ENCODE measurements around the gene CARTPT.

CARTPT gene

GRCh38 chr5:71738662-71739361 lies 19.7 kb downstream of the CARTPT start:
- peak; percentile 39 for DNase-seq

GRCh38 chr5:71740015-71740753 lies 21.1 kb downstream of the CARTPT start:
- DNase-seq, result peak; percentile 64

- DNase-seq, result no peak
Observed at GRCh38 chr5:71743155-71743554, 24.1 kb downstream of the CARTPT start.

DNA sequence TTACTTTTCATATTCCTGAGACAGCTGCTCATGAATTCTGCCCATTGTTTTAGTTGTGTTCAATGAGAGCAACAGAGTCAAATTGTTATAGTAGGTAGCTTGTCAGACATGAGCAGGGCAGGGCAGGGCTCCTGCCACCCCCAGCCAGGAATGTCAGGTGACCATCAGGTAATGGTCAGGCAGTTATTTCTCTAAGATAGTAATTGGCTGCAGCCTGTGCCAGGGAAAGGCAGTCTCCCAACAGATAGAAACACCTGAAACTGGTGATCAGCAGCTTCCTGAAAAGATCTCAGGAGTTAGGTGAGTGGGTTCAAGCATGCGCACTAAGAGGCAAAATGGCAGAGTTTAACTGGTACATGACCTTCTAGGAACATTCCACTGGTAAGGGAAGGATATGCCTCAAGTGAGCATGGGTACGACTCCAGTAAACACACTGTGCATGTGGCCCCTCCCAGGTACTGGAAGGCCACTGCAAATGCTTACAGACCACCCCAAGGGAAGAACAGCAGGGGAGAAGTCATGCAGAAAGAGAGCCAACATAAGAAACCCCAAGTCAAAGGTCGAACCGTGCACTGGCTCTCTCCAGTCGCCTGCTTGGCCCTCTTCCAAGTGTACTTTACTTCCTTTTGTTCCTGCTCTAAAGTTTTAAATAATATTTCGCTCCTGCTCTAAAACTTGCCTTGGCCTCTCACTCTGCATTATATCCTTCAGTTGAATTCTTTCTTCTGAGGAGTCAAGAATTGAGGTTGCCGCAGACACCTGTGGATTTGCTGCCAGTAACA lies 25.1 kb downstream of the CARTPT start:
- DNase-seq, result no peak

GRCh38 chr5:71747182-71747581 lies 28.1 kb downstream of the CARTPT start:
- no peak for DNase-seq

GRCh38 chr5:71748360-71748759 lies 29.3 kb downstream of the CARTPT start:
- DNase-seq, result no peak

- DNase-seq, result no peak
Observed at GRCh38 chr5:71751422-71751821, 32.3 kb downstream of the CARTPT start.

GRCh38 chr5:71752441-71753190 lies 33.5 kb downstream of the CARTPT start:
- DNase-seq, result no peak

- DNase-seq, result peak; percentile 68
Observed at GRCh38 chr5:71757590-71758543, 38.8 kb downstream of the CARTPT start.

- DNase-seq, result no peak
Observed at GRCh38 chr5:71762826-71763225, 43.8 kb downstream of the CARTPT start.

GRCh38 chr5:71767661-71768060 lies 48.6 kb downstream of the CARTPT start:
- DNase-seq, result no peak

DNA sequence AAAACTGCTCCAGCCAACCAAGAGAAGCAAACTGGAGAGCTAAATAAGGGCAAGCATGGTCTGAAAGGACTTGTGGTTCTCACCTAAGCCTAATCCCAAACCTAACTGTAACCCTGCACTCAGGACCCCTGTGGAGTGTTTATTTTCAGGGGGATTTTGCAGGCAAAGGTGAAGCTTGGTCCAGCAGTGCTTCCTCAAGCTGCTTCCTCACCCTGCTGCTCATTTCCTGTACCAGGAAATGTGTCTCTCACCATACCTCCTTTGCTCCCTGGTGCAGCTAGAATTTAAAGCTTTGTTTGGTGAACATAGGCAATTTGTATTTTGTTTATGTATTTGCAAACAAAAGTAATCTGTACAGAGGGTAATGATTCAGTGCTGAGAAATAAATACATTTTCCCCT lies 50.2 kb downstream of the CARTPT start:
- DNase-seq, result no peak

- no peak for DNase-seq
Observed at GRCh38 chr5:71770381-71770780, 51.3 kb downstream of the CARTPT start.

All from activated CD4-positive, alpha-beta T cell treated with anti-CD3 and anti-CD28 coated beads, Interleukin-10, Interleukin-2, amounts not matched to agents 100 ng/mL and 50 ng/mL, durations not matched to agents 16 hours and 8 hours (primary cell).